ENCODE results near the gene GNL1.

GNL1 gene

DNA sequence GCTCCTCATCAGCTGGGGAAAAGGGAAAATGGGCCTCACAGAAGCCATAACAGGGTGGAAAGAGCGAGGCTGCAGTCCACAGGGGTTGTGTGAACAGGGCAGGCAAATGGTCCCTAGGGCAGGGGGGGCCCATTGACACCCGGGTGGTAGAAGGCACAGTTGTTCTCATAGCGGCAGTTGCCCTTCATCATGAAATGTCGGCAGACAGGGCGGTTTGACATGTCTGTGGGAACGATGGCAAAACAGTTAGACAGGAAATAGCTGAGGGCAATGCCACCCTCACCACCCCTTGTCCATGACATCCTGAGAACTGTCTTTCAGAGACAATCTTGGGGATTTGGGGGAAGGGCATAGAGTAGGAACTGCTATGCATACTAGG is 45.1 kb upstream of the GNL1 start:
- H3K4me3 ChIP-seq (ENCODE audit: low read depth, low read length) = no peak overlapping the region
- peaks cover 50 to 67% of the 10 kb centered on the region in 2 experiments for H3K36me3 ChIP-seq (ENCODE audit: control insufficient read depth in 2 of 2, insufficient read depth in 1 of 2, low read length in 2 of 2)
- no peaks in the 10 kb centered on the region for H3K4me1 ChIP-seq (ENCODE audit: control insufficient read depth, insufficient read depth, low read length)
- H3K27ac ChIP-seq (ENCODE audit: extremely low read depth, low read depth, low read length) = peak overlapping the region; percentile 40; the same call in 1 of the 2 replicates
- POLR2A ChIA-PET = interaction anchor here (0.7 to 14.9 kb wide), 4 partner anchors 9 to 129 kb away, joined by 3 to 197 read pairs (median 14); no protein-coding TSS in a partner anchor
- H3K9me3 ChIP-seq (ENCODE audit: control insufficient read depth, insufficient read depth, low read depth, low read length) = no peaks in the 10 kb centered on the region
- CTCF ChIA-PET = interaction anchor here (1.4 to 9.8 kb wide), 2 partner anchors 58 to 118 kb away, joined by 5 to 121 read pairs; no protein-coding TSS in a partner anchor
- TF ChIP-seq FEZF1 (tag by site-specific recombination; IDR thresholded peaks at IDR 0.05) (peak; percentile 25; the same call in 1 of the 2 replicates), ZNF600 (tag by site-specific recombination; IDR thresholded peaks at IDR 0.05) (peak; percentile 67), RBAK (tag by site-specific recombination; IDR thresholded peaks at IDR 0.05) (no peak), ZFP37 (tag by site-specific recombination; IDR thresholded peaks at IDR 0.05) (0 out of 2 replicates have a peak, but pooled peaks have one; percentile 14), ZNF366 (tag by site-specific recombination; conservative IDR thresholded peaks at IDR 0.05) (no peak)
- TF ChIP-seq, protein P1, sequence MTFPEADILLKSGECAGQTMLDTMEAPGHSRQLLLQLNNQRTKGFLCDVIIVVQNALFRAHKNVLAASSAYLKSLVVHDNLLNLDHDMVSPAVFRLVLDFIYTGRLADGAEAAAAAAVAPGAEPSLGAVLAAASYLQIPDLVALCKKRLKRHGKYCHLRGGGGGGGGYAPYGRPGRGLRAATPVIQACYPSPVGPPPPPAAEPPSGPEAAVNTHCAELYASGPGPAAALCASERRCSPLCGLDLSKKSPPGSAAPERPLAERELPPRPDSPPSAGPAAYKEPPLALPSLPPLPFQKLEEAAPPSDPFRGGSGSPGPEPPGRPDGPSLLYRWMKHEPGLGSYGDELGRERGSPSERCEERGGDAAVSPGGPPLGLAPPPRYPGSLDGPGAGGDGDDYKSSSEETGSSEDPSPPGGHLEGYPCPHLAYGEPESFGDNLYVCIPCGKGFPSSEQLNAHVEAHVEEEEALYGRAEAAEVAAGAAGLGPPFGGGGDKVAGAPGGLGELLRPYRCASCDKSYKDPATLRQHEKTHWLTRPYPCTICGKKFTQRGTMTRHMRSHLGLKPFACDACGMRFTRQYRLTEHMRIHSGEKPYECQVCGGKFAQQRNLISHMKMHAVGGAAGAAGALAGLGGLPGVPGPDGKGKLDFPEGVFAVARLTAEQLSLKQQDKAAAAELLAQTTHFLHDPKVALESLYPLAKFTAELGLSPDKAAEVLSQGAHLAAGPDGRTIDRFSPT (tag by site-specific recombination; IDR thresholded peaks at IDR 0.05) = 0 out of 2 replicates have a peak, but pooled peaks have one; percentile 28
- TF ChIP-seq, protein P2, sequence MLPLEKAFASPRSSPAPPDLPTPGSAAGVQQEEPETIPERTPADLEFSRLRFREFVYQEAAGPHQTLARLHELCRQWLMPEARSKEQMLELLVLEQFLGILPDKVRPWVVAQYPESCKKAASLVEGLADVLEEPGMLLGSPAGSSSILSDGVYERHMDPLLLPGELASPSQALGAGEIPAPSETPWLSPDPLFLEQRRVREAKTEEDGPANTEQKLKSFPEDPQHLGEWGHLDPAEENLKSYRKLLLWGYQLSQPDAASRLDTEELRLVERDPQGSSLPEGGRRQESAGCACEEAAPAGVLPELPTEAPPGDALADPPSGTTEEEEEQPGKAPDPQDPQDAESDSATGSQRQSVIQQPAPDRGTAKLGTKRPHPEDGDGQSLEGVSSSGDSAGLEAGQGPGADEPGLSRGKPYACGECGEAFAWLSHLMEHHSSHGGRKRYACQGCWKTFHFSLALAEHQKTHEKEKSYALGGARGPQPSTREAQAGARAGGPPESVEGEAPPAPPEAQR (tag by site-specific recombination; IDR thresholded peaks at IDR 0.05) = no peak

DNA sequence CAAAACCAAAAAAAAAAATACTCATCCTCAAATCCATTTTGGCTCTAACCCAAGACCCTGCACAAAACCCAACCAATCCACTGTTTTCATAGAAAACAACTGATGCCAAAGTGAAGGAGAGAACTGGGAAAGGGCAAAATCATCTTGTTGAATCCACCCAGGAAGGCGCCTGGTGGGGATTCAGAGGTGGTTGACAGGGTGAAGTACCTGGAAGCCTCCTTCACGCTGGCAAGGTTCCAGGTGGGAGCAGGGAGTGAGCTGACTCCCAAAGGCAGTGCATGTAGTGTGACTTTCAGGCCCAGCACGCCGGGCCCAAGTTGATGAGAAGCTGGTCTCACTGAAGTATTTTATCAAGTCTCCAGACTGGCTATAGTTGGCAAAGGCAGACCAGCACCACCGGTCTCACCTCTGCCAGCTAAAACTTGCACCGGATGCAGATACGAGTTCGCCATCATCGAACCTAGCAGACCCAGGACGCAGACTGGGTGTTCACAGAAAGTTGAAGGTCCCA is 44.2 kb upstream of the GNL1 start:
- ChIA-PET CTCF (interaction anchor here (0.7 to 9.8 kb wide), 7 partner anchors 12 to 130 kb away, joined by 4 to 121 read pairs (median 5); no protein-coding TSS in a partner anchor), POLR2A (interaction anchor here (0.9 to 14.9 kb wide), 5 partner anchors 10 to 130 kb away, joined by 3 to 197 read pairs (median 5); no protein-coding TSS in a partner anchor)
- TF ChIP-seq ZNF155 (tag by site-specific recombination; IDR thresholded peaks at IDR 0.05) = no peak
- no peak for TF ChIP-seq ZNF175 (tag by site-specific recombination; IDR thresholded peaks at IDR 0.05)
- no peak for TF ChIP-seq YY2 (tag by site-specific recombination; IDR thresholded peaks at IDR 0.05)
- no peak for TF ChIP-seq ZNF626 (tag by site-specific recombination; IDR thresholded peaks at IDR 0.05)
- peak; percentile 37; the same call in 1 of the 2 replicates for TF ChIP-seq ZNF394 (tag by site-specific recombination; IDR thresholded peaks at IDR 0.05; ENCODE audit: borderline replicate concordance)
- TF ChIP-seq ZXDB (tag by site-specific recombination; IDR thresholded peaks at IDR 0.05) = no peak
- no peak for TF ChIP-seq ZNF169 (tag by site-specific recombination; IDR thresholded peaks at IDR 0.05)
- TF ChIP-seq ZNF239 (tag by site-specific recombination; IDR thresholded peaks at IDR 0.05) = no peak
- 0 out of 2 replicates have a peak, but pooled peaks have one; percentile 26 for TF ChIP-seq WT1 (tag by site-specific recombination; IDR thresholded peaks at IDR 0.05)
- TF ChIP-seq MEIS1 (CRISPR knock-in tag; IDR thresholded peaks at IDR 0.05; ENCODE audit: borderline replicate concordance) = no peak
- TF ChIP-seq ZBTB17 (tag by site-specific recombination; IDR thresholded peaks at IDR 0.05) = no peak
- TF ChIP-seq ZNF600 (tag by site-specific recombination; IDR thresholded peaks at IDR 0.05) = peak; percentile 30; the same call in 1 of the 2 replicates

More for the DNA sequence above, 44.2 kb upstream of the GNL1 start:
- Histone ChIP-seq H3K27ac (ENCODE audit: extremely low read depth, low read depth, low read length) (peak overlapping the region; percentile 40; the same call in 1 of the 2 replicates), H3K4me3 (ENCODE audit: low read depth, low read length) (no peak overlapping the region), H3K36me3 (ENCODE audit: control insufficient read depth in 2 of 2, insufficient read depth in 1 of 2, low read length in 2 of 2) (peaks cover 41 to 59% of the 10 kb centered on the region in 2 experiments), H3K9me3 (ENCODE audit: control insufficient read depth, insufficient read depth, low read depth, low read length) (no peaks in the 10 kb centered on the region), H3K4me1 (ENCODE audit: control insufficient read depth, insufficient read depth, low read length) (no peaks in the 10 kb centered on the region)

Data from HEK293 (cell line).